ENCODE measurements around the gene TTC29. TPM values are rescaled to one million over a fixed set of nuclear protein-coding genes. Genes with fewer than 3 reads are reported as not detected.
A peak's percentile ranks its signal among the peaks of the same experiment; 100 is the strongest.

Gene TTC29, protein sequence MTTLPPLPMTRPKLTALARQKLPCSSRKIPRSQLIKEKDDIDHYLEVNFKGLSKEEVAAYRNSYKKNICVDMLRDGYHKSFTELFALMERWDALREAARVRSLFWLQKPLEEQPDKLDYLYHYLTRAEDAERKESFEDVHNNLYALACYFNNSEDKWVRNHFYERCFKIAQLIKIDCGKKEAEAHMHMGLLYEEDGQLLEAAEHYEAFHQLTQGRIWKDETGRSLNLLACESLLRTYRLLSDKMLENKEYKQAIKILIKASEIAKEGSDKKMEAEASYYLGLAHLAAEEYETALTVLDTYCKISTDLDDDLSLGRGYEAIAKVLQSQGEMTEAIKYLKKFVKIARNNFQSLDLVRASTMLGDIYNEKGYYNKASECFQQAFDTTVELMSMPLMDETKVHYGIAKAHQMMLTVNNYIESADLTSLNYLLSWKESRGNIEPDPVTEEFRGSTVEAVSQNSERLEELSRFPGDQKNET
- 1 to 10 TPM in 4 of 5 donors, under 1 TPM in 1; 0.89 to 3.0 (median 1.7) TPM for polyA plus RNA-seq (ENCODE audit: insufficient read depth in 1 of 5, insufficient read length in 5 of 5, low replicate concordance in 1 of 5)
- long read RNA-seq, donor 1, transcript TTC29-201 (13 exons, 1,785 nt), result major isoform, 5 of 5 reads
- long read RNA-seq, donor 1, partial matches to known transcripts, result 0 of 5 reads
- long read RNA-seq, donor 1, other reads (novel, unspliced or antisense), result 0 of 5 reads
- long read RNA-seq, donor 2, result 0 reads
- long read RNA-seq, donor 3, partial matches to known transcripts, result 0 of 2 reads
- long read RNA-seq, donor 3, other reads (novel, unspliced or antisense), result 0 of 2 reads
- long read RNA-seq, donor 4, result 0 reads
- long read RNA-seq, donor 5, result 0 reads
- long read RNA-seq, donor 6, result 0 reads
- long read RNA-seq, donor 7, partial matches to known transcripts, result 0 of 1 reads
- long read RNA-seq, donor 7, other reads (novel, unspliced or antisense), result 0 of 1 reads
- long read RNA-seq, donor 8, result 0 reads

DNA sequence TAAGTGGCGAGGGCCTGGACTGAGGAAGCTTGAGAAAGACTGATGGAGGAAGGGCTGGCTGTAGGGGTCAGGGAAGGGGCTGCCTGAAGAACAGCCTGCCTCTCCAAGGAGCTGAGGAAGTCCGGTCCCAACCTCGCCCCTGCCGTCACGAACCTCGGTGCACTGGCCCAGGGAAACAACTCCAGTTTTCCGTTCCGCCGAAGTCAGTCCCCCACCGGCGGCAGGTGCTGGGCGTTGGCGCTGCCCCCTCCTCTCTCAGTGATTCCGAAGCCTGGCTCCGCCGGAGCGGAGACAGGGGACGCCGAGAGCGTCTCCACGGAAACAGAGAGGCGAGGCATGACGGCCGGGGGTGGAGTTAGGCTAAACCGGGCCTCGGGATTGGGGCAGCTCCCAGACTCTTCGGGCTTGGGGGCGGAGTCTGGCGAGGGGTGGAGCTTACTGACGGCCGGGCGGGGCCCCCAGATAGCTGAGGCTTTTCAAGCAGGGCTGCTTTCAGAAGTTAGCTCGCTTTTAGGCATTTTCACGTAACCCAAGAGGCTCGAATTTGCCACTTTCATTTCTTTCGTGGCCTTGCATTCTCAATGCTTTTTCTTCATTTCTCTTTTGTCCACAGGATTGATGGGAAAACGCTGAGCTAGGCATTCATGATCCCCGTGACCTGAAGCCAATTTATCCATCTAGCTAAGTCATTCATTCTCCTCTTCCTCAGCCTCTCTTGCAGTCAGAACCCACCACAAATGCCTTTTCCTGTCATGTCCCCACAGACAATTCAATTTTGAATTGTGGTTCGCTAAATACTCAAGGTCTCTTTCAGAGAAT is at the start of gene TTC29:
Gene TTC29 (minus strand): TSS at position 309 of the 819 bp plus-strand sequence. CDS start 5,969 bp downstream, outside the sequence.
- DNase-seq, result peak; percentile 89 to 90

DNA sequence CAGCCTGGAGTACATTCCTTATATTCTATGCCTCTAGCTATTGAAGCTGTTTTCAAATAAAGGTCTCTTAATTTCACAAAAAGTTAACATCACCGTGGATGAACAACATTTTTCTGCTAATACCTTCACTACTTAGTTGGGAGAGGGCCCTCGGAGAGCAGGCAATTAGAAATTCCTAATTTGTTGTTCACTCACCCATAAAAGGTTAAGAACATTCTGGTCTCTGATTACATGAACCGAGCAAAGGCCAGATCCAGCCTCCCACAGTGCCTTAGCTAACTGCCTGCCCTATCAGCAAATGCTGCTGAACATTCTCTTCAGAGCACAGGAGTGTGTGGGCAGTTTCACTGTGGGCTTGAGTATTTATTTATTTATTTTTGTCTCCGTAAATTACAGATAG is 36.0 kb upstream of the TTC29 start:
- DNase-seq, result no peak

DNA sequence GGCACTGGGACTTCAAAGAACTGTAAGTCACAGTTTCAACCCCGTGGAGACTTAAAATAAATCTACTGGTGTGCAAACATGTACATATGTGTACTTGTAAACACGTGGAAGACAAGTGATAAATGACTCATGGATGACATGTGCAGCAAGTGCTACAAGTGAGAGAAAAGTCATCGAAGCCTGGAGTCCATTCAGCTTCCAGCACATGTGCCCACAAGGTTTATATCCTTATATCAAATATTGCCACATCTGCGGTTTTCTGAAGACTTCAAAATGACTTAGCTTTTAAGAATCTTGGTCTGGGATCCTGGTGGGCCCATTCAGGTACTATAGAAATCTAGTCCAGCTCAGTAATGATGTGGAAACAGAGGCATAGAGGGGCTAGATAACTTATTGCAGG is 33.0 kb upstream of the TTC29 start:
- DNase-seq, result no peak

DNA sequence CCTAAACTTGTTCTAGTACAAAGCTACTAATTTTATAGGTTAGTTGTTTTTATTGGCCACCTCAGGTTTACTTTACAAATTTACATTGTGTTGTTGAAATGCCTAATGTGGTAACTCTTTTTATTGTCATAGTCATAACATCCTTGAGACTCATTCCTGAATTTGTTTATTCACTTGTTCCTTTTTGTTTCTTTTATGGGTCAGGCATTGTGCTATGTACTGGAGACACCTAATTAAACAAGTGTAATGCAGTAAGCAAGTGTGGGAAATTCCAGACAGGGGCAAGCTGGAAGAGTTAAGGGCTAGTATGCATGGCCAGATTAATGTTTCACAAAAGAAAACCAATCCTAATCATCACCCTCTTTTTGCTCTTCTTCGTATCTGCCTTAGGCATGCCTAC is 30.5 kb upstream of the TTC29 start:
- no peak for DNase-seq

DNA sequence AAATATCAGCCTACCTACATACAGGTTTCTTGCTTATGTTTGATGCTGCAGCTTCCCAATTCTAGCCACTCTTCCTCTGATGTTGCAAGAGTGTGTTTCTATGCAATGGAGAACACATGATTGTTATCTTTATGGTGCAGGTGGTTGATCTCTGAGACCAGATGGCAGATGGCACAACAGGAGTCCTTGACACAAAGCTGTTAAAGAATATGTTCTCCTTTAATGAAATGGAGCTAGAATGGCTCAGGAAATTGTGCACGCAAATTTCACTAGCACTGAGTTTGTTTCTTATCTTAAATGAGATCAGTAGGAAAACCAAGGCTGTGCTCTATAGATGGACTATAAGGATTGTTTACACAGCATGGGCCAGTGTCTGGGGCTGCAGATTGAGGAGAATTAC is 29.9 kb upstream of the TTC29 start:
- DNase-seq, result no peak

DNA sequence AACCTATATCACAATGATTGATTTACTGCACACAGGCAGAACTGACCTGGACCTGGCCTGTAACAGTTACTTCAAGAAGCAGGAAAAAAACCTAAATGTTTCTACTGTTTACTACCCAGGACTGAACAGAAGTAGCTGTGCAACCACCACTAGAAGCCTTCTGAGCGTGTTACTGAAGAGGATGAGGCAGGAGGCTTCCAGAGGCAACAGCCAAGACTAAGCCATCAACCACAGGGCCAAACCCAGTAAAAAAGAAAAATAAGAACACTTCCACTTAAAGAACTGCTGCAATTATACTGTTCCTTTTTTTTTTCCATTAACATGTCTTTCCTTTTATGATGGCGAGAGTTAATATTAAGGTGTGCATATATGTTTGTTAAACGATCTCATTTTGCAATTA is 29.4 kb upstream of the TTC29 start:
- DNase-seq, result no peak

DNA sequence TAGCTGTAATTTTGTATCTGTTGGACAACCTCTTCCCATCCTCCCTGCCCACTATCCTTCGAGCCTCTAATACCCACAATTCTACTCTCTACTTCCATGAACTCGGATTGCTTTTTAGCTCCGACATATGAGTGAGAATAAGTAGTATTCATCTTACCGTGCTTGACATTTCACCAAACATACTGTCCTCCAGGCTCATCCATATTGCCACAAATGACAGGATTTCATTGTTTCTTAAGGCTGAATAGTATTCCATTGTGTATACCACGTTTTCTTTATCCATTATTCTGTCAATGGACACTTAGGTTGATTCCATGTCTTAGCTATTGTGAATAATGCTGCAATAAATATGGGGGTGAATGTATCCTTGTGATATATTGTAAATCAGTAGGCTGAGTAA is 26.4 kb upstream of the TTC29 start:
- no peak for DNase-seq

DNA sequence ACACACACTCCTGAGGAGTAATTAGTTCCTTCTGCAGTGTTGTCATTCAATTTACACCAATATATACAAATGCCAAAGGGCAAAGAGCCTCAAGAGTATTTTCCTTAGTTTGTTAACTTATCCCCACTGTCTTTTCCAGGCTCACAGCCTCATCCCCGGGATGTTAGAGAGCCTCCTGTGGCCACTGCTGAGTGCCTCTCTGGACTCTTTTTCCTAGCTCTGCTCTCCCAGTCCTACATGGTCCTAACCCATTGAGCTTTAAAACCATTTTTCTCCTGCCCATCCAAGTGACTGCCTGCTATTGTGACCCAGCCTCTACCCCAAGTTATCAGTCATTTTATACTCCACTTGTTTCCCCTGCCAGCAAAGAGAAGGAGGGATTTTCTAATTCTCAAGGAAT is 23.5 kb upstream of the TTC29 start:
- DNase-seq, result no peak

DNA sequence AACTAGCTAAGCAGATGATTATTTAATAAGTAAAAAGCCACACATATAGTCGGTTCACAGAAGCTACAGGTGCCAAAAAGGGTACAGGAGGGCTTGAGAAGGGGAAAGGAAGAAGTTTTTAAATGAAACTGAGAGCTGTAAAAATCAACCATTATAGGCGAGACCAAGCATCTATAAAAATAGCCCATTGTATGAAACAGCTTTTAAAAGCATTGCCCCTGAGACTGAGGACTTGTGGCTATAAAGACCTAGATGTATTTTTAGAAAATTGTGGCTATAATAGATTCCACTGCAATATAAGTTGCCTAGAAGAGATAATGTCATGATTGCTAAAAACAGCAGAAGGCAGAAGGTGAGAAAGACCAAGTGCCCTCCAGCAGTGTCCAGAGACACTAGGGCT is 15.0 kb upstream of the TTC29 start:
- DNase-seq, result no peak

DNA sequence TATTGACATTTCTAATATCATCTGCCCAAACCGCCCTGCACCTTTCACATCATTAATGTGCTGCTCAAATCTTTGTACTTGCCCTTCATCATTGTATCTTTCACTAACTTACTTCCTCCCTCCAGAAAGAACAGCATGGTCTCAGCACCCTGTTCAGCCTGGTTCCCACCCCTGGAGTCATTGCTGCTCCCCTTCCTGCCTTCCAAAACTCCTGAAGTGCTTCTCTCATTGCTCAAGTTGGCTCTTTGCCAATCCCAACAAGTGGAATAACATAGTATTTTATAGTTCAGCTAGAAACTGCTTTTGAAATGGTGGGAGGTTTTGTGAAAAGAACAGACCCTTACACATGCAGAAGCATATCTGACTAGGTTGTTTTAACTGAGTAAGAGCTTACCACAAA is 14.0 kb upstream of the TTC29 start:
- no peak for DNase-seq

DNA sequence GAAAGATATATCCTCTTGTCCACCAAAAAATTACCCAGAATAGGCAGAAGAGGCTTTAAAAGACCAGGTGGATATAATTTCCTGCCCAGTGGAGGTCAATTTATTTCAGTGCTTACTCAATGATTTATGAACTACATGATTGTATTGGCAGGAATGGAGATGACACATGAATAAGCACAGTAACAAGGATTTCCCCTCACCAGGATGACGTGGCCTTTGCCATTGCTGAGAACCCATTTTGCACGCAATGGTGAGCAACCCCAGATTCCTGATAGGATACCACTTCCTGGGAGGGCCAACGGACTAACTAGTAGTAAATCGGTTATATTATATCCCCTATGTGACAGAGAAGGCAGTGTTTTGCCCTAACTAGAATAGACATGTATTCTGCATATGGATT is 11.6 kb upstream of the TTC29 start:
- DNase-seq, result no peak

DNA sequence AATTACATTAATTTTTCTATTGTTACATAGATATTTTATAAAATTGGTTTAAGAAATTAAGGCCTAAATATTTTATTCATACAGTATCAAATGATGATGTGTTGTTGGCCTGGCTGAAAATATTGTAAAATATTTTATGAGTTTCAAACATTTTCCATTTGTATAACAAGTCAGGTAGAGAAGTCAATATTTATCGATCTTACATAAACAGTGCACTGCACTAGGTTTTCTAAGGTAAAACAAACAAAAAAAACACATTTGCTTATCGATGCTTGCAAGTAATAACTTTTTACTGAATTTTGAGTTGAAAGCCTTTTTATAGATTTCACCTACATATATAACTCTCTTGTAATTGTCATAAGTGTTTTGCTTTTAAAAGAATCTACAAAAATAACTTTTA is 7.2 kb upstream of the TTC29 start:
- no peak for DNase-seq

DNA sequence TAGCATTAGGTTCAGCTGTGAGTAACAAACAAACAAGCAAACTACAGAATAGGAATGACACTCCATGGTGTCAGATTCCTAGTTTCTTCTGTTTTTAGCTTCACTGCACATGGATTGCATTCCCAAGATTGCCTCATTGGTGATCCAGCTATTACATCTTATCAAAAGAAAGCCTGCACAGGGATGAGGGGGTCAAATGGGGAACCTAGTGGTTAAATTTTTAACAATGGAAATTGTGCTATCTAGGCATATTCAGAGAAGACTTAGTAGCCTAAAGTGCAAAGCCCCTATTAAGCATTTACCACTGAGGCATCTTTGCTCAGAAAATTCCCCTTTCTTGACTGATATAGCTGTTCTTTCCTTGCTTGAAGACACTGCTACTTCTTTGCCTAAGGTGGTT is 3.9 kb upstream of the TTC29 start:
- DNase-seq, result no peak

DNA sequence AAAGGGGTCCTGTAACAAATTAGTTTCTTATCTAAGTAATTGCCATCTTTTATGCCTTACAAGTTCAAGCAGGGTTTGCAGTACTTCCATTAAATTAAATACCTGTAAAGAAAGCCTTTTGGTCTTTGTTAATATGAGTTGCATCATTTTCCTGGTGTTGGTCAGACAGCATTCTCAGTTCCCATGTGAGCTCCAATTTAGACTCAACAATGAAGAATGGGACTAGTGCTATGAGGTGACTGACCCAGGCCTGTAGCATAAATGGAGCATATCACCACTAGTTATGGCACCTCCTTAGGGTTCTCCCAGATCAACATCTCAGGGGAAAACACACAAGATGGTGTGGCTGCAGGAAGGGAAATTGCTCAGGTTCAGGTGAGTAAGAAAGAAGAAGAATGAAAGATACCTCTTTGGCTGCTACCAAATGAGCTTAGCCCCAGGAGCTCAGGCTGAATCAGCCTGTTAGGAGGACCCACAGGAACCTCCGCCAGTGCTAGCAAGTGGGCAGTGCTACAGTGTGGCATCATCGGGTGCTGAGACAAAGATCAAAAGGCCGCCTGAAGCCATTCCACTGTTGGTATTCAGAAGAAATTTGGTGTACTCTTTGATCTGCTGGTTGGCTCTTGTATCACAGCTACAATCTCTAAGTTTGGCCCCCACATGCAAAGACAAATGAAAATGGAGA is 1.8 kb downstream of the TTC29 start:
- DNase-seq, result no peak

DNA sequence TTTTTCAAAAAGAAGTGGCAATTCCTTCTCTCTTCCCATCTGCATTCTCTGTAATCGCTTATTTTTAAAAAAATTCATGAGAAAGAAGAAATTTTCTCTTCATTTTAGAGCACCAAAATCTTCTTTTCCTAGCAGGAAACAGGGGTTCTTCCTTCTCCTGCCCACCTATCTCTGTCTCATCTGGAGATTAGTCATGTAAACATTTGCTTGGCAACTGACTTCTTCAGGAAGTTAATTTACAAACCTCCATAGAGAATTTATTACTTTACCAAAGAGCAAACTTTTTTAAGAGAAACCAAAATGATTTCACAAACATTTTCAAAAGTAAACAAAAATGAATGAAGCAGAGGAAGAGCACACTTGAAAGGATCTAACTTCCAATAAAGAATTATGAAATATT is 13.5 kb downstream of the TTC29 start:
- no peak for DNase-seq

DNA sequence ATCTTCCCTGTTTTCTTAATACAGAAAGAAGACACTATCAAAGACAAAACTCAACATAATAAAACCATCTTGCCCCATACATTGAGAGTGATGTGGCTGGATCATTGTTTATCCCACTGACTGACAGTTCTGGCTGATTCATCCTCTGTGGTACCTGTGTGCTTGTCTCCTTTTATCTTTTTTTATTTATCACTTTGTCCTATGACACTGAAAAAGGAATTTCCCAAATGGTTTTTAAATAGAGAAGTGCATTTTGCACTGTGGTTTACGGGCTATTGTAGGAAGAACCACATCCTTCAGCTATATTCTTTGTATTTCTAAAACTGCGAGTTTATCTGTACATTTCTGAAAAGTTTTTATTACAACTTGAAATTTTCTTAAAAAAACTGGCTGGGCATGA is 15.0 kb downstream of the TTC29 start:
- no peak for DNase-seq

DNA sequence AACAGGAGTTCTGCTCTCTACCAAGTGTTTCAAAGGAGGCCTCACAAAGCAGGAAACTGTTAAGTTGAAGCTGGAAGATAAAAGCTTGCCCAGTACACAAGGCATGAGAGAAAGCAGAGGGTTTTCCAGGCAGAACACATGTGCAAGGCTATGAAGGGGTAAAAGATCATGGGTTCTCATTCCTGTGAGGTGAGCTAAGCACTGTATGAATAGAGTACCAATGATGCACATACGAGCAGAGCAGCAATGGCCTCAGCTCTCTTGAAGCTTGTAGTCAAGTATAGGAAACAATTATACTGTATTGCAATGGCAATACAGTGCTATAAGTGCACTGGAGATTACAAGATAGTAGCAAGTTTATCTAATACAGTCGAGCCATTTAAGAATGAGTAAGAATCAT is 18.0 kb downstream of the TTC29 start:
- DNase-seq, result no peak

DNA sequence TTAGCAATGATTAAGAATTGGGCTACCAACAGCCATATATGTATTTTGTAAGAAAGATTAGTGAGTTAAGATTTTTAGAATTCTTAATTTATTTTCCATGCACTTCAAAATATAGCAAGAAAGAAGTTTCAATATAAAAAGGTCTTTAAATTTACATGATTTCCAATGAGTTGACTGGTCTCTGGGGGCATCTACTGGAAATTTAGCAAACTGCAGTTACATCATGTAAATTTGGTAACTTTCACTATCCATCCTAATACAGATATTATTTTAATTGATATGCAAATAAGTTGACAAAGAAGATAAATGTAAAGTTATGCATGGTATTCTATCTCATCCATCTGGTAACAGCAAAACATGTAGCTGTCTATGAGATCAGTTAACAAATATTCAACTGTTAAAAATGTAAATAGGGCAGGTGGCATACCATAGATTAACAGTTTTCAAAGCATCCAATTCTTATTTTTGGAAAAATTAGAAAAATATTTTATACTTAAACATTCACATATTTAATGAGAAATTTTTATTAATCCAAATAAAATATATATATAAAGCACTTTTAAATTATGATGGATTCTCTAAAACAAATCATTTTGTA is 29.1 kb downstream of the TTC29 start:
- peak; percentile 20 to 35 for DNase-seq

DNA sequence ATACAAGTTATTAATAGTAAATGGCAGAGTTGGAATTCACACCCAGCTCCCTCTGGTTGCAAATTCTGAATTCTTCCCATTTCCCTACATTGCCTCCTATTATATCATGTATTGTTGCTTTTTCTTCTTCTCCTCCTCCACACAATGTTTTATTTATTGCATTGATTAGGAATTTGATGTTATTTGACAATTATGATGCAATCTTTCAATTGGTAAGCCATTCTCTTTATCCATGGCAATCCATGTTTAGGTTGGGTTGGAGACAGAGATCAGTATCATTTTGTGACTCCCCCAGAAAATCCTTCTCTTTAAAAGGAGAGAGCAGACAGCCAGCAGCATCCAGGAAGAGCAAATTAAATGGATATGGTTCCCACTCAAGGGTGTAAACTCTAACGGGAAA is 30.5 kb downstream of the TTC29 start:
- DNase-seq, result no peak

DNA sequence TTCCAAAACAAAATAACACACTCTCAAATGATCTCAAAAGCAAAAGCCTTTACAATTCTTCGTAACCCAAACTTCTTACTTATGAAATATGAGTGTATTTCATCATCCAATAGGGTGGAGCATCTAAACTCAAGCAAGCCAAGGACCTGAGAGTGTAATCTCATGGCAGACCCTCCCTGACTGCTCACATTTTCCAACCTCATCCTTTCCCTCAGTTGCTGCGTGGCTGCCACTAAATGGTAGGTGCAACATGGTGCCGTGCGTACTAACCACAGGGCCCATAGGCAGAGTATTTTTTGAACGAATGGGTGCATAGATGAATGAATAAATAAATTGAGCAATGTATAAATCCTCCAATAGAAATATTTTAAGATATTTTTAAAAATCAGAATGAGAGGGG is 45.4 kb downstream of the TTC29 start:
- no peak for DNase-seq

DNA sequence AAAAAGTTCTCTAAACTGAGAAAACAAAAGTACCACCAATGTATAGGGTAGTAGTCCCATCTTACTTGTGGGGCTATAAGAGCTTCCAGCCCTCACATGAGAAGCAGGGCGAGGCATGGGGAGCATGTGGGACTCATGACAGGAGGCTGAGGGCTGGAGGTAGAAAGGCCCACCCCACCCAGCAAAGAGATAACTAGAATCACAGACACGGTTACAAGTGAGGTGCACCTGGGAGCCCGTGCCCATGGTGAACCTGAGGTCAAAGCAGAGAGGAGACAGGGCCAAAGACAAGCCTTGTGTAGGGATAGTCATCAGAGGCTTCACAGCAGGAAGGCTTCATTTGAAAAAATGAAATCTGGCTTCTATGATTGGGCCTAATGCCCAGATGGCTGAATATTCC is 55.4 kb downstream of the TTC29 start:
- DNase-seq, result no peak

All from right lung (tissue), 10 donors.